Motor neuron (in vitro differentiated cells): ENCODE results near the gene SFSWAP. TPM values are rescaled to one million over a fixed set of nuclear protein-coding genes. Genes with fewer than 3 reads are reported as not detected.
"Not testable (repeated sequence)": the region's sequence is repeated elsewhere in the genome, so short reads cannot be mapped to it uniquely, and the experiment has no call there.

Experiments
- ATAC-seq, 8 experiments: fragments of 200-7000 bp; cut with Tn5 transposase; replicated peaks in 6 of 8; 2 replicates each; pipeline ENCODE4 v1.8.0; 2021; ENCODE audit warnings: mild to moderate bottlenecking in 8 of 8, moderate library complexity in 8 of 8
- H3K27ac ChIP-seq, 2 donors: fragments of 250-450 bp; sonication (Bioruptor Pico); 2 replicates each; pipeline ENCODE4 v1.9.0; 2021; ENCODE audit warnings: antibody characterized with exemption in 2 of 2, mild to moderate bottlenecking in 2 of 2, moderate library complexity in 1 of 2
- H3K4me1 ChIP-seq, 2 donors: fragments of 250-450 bp; sonication (Bioruptor Pico); replicated peaks in 1 of 2; 2 replicates each; pipeline ENCODE4 v1.6.1; 2021; ENCODE audit warnings: antibody characterized with exemption in 2 of 2, mild to moderate bottlenecking in 2 of 2, moderate library complexity in 1 of 2
- H3K4me3 ChIP-seq, 5 donors: fragments of 250-450 bp; sonication (Bioruptor Pico); 2 replicates each; pipeline ENCODE4 v1.9.0; 2021; ENCODE audit warnings: antibody characterized with exemption in 5 of 5, mild to moderate bottlenecking in 5 of 5, moderate library complexity in 4 of 5
- WGBS, 10 experiments: fragments of 450-650 bp; shearing (Covaris generic); methylation state at CpG; one replicate each; pipeline ENCODE4 v1.0.0; 2022; 5-methylcytosine and 5-hydroxymethylcytosine counted together
- in situ Hi-C, 9 experiments: fragments of 400-800 bp; cut with MboI; loops; one replicate each; pipeline ENCODE4 v1.15.0; 2021; ENCODE audit warnings: low sequenced_read_pairs in 9 of 9, low pct_unique_long_range_greater_than_20kb in 2 of 9; ENCODE audit not compliant: unreplicated experiment in 9 of 9
- total RNA-seq, 8 experiments: library from RNA; unstranded; fragments of 300-600 nt; gene quantifications; 2 replicates each; pipeline versions ENCODE4 v1.2.3 to v1.2.4, GENCODE V29; 2022

The SFSWAP gene
- 10 to 100 TPM; 25.2 to 84.4 (median 29.3) TPM for total RNA-seq

GRCh38 chr12:131710464-131711457, at the start of gene SFSWAP:
SFSWAP (plus strand) TSS chr12:131711090; CDS start chr12:131711230, 140 bp downstream.
- peak within 1 kb of the TSS; percentile 98 to 99 for H3K27ac ChIP-seq
- peak; percentile 85 to 98 (median 98) for ATAC-seq
- H3K4me3 ChIP-seq, result peak within 1 kb of the TSS; percentile 57 to 98 (median 92)
- in situ Hi-C loops, result loop anchor here in 1 of 9 experiments (25.0 kb wide), 2 partner anchors 598 to 798 kb away; no protein-coding TSS in a partner anchor
- 0 to 7% (median 1%) methylated on average over 1 to 50 of the region's 90 CpGs; no CpG with 5 or more reads in 2 of the 10 experiments for WGBS, 10 experiments
- H3K4me1 ChIP-seq, result peaks cover 11 to 15% of the 10 kb centered on the region in 2 donors

DNA sequence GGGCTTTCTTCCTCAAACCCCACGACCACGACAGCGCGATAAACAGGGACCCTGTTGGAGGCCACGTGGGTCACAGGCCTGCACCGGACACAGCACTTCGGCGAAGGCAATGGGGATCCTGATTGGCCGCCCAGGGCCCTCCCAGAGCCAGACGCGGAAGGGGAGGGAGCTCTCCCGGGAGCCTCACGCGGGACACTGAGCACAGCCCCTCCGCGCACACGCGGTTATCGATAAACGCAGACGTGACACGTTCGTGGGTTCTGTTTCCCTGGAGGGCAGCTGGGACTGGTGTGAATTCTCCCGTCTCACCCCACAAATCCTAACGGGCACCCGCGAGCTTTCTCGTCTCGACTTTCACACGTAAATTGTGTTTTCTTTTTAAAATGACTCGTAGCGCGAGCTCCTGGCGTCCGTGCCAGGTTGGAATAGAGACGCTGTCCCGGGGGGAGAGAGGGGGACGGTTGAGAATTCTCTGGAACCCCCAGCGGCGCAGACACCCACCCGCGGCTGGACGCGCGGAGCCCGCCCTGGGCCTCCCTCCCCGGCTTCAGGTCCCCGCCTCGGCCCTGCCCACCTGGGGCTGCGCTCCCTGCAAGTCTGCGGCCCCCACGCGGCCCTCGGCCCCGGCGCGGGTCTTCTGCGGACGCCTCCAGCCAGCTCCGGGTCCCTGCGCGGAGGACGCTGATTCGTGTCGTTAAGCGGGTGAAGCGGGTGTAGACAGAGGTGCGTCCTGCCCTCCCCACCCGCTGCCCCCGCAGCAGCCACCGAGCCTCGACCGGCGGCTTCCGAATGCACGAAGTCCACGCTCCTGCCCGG, 49.5 kb upstream of the SFSWAP start:
- no CpG with 5 or more reads among the region's 78 CpGs for WGBS, 10 experiments
- H3K27ac ChIP-seq, H3K4me3 ChIP-seq, in situ Hi-C loops, H3K4me1 ChIP-seq: not testable (repeated sequence)
- peak in 7 of 8 experiments; percentile 30 to 71 (median 65) for ATAC-seq

GRCh38 chr12:131661986-131662288, 49.0 kb upstream of the SFSWAP start:
- WGBS, 10 experiments, result no CpG with 5 or more reads among the region's 28 CpGs

DNA sequence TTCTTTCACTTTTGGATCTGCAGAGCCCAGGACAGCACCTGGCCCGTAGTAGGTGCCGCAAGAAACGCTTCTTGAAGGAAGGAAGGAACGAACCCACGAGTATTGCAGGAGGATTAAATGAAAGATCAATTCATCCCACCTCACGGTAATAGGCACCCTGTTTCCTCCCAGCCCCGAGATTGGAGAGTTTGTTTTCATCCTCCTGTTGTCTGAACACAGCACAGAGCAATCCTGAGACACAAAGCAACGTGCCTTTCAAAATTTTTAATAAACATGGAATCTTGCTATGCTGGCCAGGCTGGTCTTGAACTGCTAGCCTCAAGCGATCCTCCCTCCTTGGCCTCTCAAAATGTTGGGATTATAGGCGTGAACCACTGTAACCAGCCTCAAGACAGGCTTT, 48.5 kb upstream of the SFSWAP start:
- ATAC-seq, in situ Hi-C loops, H3K27ac ChIP-seq, H3K4me1 ChIP-seq, H3K4me3 ChIP-seq: not testable (repeated sequence)
- no CpG with 5 or more reads among the region's 10 CpGs for whole genome bisulfite sequencing, 10 experiments

More at GRCh38 chr12:131661986-131662288, 49.0 kb upstream of the SFSWAP start:
- H3K27ac ChIP-seq, H3K4me1 ChIP-seq, in situ Hi-C loops, H3K4me3 ChIP-seq: not testable (repeated sequence)
- ATAC-seq, result peak in 4 of 8 experiments; percentile 10 to 51 (median 22)

DNA sequence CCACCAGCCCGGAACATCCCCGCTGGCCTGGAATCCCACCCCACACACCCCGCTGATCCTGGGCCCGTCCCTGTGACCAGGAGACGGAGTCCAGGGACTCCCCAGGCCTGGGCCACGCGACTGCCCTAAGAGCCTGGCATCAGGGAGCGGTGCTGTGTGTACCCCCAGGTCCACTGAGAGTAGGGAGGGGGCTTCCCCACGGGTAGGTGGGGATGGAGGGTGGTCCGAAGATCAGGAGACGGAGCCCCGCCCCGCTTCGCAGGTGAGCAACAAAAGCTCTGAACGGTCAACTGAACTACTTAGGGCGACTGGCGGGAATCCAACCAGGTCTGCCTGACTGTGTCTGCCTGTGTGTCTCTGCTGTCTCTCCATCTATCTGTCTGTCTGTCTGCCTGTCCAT, 45.2 kb upstream of the SFSWAP start:
- in situ Hi-C loops, ATAC-seq, H3K4me1 ChIP-seq, H3K27ac ChIP-seq, H3K4me3 ChIP-seq: not testable (repeated sequence)
- 0% methylated on average over 1 of the region's 17 CpGs; no CpG with 5 or more reads in 9 of the 10 experiments for WGBS, 10 experiments

GRCh38 chr12:131666486-131666885, 44.4 kb upstream of the SFSWAP start:
- WGBS, 10 experiments, result 50% methylated on average over 1 of the region's 12 CpGs; no CpG with 5 or more reads in 9 of the 10 experiments
- H3K4me3 ChIP-seq, ATAC-seq, H3K4me1 ChIP-seq, in situ Hi-C loops, H3K27ac ChIP-seq: not testable (repeated sequence)

GRCh38 chr12:131666978-131667601, 43.8 kb upstream of the SFSWAP start:
- peak in 1 of 8 experiments; percentile 63 for ATAC-seq
- in situ Hi-C loops, H3K4me1 ChIP-seq, H3K27ac ChIP-seq, H3K4me3 ChIP-seq: not testable (repeated sequence)
- WGBS, 10 experiments, result 42 to 100% (median 77%) methylated on average over 1 to 9 of the region's 12 CpGs; no CpG with 5 or more reads in 2 of the 10 experiments

DNA sequence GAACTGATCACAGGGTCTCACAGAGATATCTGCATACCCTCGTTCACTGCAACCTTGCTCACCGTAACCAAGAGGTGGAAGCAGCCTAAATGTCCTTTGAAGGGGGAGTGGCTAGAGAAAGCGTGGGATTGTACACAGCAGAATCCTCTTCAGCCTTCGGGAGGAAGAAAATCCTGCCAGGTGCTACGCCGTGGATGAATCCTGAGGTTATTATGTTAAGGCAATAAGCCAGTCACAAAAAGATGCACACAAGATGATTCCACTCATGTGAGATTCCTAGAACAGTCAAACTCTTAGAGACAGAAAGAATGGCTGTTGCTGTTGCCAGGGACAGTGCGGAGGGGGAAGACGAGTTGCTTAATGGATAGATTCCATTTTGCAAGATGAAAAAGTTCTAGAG, 39.6 kb upstream of the SFSWAP start:
- H3K4me3 ChIP-seq, result no peak overlapping the region
- in situ Hi-C loops, result no loop called here
- 23 to 71% (median 66%) methylated on average over 2 to 8 of the region's 8 CpGs for WGBS, 10 experiments
- no peak for ATAC-seq
- H3K4me1 ChIP-seq, result peaks cover 0 to 7% of the 10 kb centered on the region in 2 donors
- no peak overlapping the region for H3K27ac ChIP-seq

GRCh38 chr12:131671871-131672270, 39.0 kb upstream of the SFSWAP start:
- WGBS, 10 experiments, result 22 to 83% (median 46%) methylated on average over 1 to 7 of the region's 8 CpGs; no CpG with 5 or more reads in 6 of the 10 experiments
- peak in 3 of 8 experiments; percentile 42 to 53 (median 51) for ATAC-seq
- Histone ChIP-seq H3K4me1 (peaks cover 0 to 7% of the 10 kb centered on the region in 2 donors), H3K4me3 (no peak overlapping the region), H3K27ac (no peak overlapping the region)
- in situ Hi-C loops, result no loop called here

DNA sequence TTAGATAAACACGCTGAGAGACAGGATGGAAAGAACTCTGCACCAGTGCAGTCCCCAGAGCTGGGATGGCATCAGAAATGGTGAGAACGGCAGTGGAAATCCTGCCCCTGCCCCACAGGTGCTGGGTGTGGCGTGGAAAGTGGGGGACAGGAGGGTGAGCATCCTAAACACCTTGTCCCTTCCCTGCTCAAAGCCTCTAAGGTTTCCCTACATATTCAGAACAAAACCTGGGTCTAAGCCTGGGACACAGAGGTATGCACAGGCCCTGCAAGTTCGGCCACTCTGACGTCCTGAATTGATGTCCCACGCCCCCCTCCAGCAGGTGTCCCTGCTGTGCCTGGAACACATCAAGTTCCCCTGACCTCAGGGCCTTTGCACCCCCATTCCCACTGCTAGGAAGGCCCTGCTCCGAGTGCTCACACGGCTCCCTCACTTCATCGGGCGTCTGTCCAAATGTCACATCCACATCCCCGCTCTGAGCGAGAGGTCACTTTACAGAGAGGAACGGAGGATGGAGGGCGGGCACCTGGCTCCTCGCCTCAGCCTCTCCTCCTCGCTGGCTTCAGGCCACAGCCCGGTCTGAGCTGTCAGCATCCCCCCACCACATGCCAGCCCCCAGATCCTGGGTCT, 38.5 kb upstream of the SFSWAP start:
- Histone ChIP-seq H3K4me3 (no peak overlapping the region), H3K4me1 (peaks cover 0 to 7% of the 10 kb centered on the region in 2 donors), H3K27ac (no peak overlapping the region)
- in situ Hi-C loops, result no loop called here
- WGBS, 10 experiments, result 60 to 100% (median 79%) methylated on average over 2 to 6 of the region's 17 CpGs; no CpG with 5 or more reads in 4 of the 10 experiments
- peak in 1 of 8 experiments; percentile 7 for ATAC-seq

GRCh38 chr12:131672941-131673887, 37.7 kb upstream of the SFSWAP start:
- no peak overlapping the region for H3K4me3 ChIP-seq
- peaks cover 0 to 7% of the 10 kb centered on the region in 2 donors for H3K4me1 ChIP-seq
- WGBS, 10 experiments, result 45 to 100% (median 66%) methylated on average over 3 to 14 of the region's 24 CpGs; no CpG with 5 or more reads in 3 of the 10 experiments
- H3K27ac ChIP-seq, result no peak overlapping the region
- peak in 3 of 8 experiments; percentile 73 to 84 (median 81) for ATAC-seq
- in situ Hi-C loops, result no loop called here
